ENCODE data around the gene LEMD1.
"Not testable (repeated sequence)": the region's sequence is repeated elsewhere in the genome, so short reads cannot be mapped to it uniquely, and the experiment has no call there.

The LEMD1 gene

DNA sequence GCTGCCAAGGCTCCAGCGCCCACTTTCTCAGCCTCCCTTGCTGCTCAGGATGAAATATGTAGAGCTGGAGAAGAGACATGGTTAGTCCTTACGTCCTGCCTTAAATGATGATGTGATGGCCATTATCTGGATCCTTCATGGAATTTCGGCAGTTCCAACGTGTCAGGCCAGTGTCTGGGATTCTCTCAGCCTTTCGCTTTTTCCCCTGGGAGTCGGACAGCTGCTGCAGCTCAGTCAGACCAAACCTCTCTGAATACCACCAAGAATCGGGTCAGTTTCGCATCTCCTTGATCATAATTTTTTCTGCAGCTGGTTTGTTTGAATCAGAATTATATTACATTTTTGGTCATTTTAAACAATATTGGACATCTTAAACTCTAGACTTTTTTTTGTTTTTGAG lies 42.8 kb downstream of the LEMD1 start:
- no peak for DNase-seq (ENCODE audit: low read depth)

- DNase-seq (ENCODE audit: low read depth) = no peak
Observed at GRCh38 chr1:205377355-205377754, 44.5 kb downstream of the LEMD1 start.

- DNase-seq (ENCODE audit: low read depth) = no peak
Observed at GRCh38 chr1:205376739-205377138, 45.1 kb downstream of the LEMD1 start.

GRCh38 chr1:205375835-205376545 lies 45.9 kb downstream of the LEMD1 start:
- DNase-seq (ENCODE audit: low read depth) = no peak

DNA sequence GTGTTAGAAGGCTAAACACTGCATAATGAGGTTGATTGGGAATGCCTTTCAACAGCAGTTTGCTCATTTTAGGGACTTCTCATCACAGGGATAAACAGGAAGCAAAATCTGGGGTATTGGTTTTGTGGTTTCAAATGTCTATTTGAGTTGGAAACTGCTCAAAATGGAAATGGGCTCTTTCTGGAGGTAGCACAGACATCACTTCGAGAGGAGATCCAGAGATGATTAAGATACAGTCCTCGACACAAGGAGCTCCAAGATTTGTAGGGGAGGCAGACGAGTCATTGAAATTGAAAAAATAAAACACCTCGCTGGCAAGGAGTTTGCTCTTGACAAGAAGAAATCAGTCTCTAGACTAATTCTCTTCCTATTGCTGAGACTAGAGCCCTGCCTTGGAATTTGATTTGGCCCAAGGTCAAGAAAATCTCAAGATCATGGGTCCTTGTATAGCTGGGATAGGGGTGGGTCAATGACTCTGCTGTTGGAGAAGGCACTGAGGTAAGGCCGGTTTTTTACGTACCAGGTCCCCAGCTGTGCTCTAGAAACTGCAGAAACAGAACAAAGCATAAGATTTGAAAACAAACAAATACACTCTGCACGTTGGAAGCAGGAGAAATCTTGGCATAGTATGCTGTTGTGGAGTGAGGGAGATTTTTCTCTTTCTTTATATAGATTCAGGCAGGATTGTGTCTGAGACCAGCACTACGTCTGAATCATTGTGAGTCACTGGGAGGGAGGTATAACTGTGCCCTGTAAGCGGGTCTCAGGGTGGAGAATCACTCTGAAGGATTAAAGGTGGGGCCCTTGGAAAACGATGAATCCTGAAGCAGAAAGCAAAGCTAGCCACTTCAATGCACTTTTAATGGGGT lies 47.4 kb downstream of the LEMD1 start:
- DNase-seq (ENCODE audit: low read depth) = no peak

DNA sequence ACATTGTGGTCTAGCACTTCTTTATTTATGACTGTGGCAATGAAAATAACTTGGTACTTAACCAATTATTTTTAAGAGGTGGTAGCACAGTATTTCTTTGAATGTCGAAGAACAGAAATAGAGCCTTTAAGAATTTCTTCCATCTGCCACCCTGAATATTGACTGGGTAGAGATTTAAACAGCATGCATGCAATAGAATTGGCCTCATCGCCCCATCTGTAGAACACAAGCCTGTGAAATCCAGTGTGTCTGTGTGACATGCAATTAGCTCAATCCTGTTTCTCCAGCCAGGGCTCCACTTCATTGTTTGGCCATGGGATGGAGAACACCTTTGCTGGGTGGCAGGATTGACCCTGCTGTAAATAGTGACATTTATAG lies 48.1 kb downstream of the LEMD1 start:
- no peak for DNase-seq (ENCODE audit: low read depth)

DNA sequence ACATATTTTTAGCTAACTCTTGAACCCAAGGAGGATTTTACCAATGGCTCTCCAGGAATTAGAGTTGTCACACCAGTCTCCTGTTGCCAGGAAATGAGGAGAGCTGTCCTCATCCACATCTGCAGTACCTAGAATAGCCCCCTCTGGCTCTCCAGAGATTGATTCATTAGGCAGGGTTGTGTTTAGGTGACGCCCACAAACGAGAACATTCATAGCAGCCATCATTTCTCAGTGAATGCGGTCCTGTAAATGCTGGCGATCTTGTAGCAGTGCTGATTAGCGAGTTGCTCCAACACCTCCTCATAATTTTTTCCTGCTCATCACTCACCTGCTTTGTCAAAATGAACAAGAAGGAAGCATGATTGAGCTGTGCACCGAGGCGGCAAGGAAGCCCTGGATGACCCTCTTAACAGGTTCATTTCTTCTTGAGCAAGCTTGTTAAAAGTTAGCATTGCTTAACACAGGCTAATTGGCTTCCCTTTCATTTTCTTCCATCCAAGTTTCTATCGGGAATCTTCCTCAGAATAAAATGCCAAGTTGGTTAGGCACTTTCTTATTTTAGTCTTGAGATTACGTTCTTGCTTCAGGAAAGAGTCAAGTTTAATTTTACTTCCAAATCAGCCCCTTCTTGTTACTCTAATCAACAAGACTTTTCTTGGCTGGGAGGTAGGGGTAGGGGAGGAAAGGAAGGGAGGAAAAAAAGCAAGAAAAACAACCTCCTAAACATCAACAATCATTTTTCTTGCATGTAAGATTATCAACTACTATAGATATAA lies 48.6 kb downstream of the LEMD1 start:
- DNase-seq (ENCODE audit: low read depth) = no peak

- DNase-seq (ENCODE audit: low read depth) = no peak
Observed at GRCh38 chr1:205371871-205372660, 49.8 kb downstream of the LEMD1 start.

GRCh38 chr1:205370780-205371179 lies 51.1 kb downstream of the LEMD1 start:
- no peak for DNase-seq (ENCODE audit: low read depth)

GRCh38 chr1:205369701-205370123 lies 52.1 kb downstream of the LEMD1 start:
- no peak for DNase-seq (ENCODE audit: low read depth)

DNA sequence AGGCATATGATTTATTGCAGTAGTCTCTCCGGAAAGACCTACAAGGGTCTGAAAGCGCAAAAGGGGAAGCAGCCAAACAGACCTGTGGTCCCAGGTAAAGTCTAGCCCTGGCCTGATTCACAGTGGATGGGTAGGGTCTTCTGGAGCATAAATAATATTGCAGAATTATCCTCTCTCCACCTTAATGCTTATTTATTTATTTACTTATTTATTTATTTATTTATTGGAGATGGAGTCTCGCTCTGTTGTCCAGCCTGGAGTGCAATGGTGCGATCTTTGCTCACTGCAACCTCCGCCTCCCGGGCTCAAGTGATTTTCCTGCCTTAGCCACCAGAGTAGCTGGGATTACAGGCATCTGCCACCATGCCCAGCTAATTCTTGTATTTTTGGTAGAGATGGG lies 53.4 kb downstream of the LEMD1 start:
- DNase-seq (ENCODE audit: low read depth) = no peak

GRCh38 chr1:205365945-205366463 lies 55.9 kb downstream of the LEMD1 start:
- DNase-seq (ENCODE audit: low read depth) = no peak

DNA sequence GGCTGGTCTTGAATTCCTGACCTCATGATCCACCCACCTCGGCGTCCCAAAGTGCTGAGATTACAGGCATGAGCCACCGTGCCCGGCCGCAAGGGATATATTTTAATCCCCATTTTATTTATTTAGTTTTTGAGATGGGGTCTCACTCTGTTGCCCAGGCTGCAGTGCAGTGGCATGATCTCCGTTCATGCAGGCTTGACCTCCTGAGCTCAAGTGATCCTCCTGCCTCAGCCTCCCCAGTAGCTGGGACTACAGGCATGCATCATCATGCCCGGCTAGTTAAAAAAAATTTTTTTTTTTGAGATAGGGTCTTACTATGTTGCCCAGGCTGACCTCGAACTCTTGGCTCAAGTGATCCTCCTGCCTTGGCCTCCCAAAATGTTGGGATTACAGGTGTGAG lies 56.8 kb downstream of the LEMD1 start:
- DNase-seq (ENCODE audit: low read depth) = not testable (repeated sequence)

GRCh38 chr1:205360891-205361290 lies 61.0 kb downstream of the LEMD1 start:
- no peak for DNase-seq (ENCODE audit: low read depth)

DNA sequence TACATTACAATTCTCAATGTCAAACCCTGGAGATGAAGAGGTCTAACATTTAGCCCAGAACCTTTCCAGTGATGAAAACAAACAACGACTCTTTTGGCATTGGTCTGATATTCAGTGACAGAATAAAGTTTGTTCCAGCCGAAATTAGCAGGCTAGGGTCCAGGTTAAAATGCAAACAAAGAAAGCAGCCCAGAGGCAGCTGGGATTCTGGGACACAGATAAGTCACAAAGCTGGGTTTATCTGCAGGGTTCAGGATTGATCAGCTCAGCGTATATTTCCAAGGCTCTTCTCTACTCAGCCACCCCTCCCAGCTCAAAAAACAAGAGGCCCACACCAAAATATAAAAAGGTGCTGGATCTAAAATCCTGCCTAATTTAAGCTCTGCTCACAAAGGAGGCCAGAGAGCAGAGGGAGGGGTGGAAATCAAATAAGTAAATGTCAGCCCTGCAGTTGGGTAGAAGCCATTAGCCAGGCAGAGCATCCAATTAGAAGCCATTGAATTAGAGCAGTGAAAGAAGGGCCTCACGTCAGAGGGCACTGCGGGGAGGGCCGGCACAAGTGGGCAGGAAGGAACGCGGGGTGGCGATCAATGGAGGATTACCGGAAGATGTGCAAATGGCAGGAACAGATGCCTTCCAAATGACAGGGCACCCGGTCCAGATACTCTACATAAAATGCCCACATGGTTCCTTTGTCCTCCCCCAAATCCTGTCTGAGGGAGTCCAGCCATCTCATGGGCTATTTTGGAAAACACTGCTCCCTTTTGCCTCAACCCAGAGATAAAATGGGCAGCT lies 61.9 kb downstream of the LEMD1 start:
- DNase-seq (ENCODE audit: low read depth) = no peak

GRCh38 chr1:205358579-205358978 lies 63.3 kb downstream of the LEMD1 start:
- DNase-seq (ENCODE audit: low read depth) = no peak

DNA sequence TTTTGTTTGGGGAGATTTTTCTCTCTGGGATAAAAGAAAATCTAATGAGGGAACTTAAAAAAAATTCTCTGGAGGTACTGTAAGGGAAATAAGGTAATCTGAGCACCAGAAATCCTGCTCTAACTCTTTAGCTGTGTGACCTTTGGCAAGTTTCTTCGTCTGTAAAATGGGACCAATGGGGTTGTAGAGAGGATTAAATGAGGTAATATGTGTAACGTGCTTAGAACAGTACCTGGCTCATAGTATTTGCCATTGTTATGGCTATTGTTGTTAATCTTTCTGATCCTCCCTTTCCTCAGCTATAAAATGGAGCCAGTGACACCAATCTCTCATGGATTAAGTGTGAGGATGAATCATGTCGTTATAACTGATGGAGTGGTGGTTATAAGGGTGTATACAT lies 64.3 kb downstream of the LEMD1 start:
- DNase-seq (ENCODE audit: low read depth) = no peak

GRCh38 chr1:205356440-205357139 lies 65.3 kb downstream of the LEMD1 start, which contains the start of gene KLHDC8A:
Gene KLHDC8A (minus strand): TSS chr1:205356922. CDS start chr1:205343604, 13,318 bp downstream.
- no peak for DNase-seq (ENCODE audit: low read depth)

GRCh38 chr1:205355075-205355453 lies 66.8 kb downstream of the LEMD1 start:
- DNase-seq (ENCODE audit: low read depth) = peak; percentile 34

All from GM04503 (cell line).